Activated B cell treated with CpG ODN at 0.5 μM for 24 hours (primary cell): ENCODE results near the gene BCAS3. TPM values are rescaled to one million over a fixed set of nuclear protein-coding genes. Genes with fewer than 3 reads are reported as not detected.
"Not testable (repeated sequence)": the region's sequence is repeated elsewhere in the genome, so short reads cannot be mapped to it uniquely, and the experiment has no call there.

Source experiments
- ATAC-seq: fragments of 200-7000 bp; cut with Tn5 transposase; one replicate; pipeline ENCODE4 v1.10.0; 2021; ENCODE audit warnings: low read depth, mild to moderate bottlenecking, moderate library complexity
- CTCF ChIA-PET: fragments of 350-600 bp; sonication (Branson Sonifier 250); formaldehyde crosslinking; loops from one replicate; lab custom pipeline; 2021; ENCODE audit warnings: antibody characterized with exemption; lab: Charles Lee
- POLR2A ChIA-PET: fragments of 350-600 bp; sonication (Branson Sonifier 250); formaldehyde crosslinking; loops from one replicate; lab custom pipeline; 2021; ENCODE audit warnings: antibody characterized with exemption; lab: Charles Lee
- DNase-seq: peaks from one replicate; pipeline ENCODE4 v3.0.0; 2022
- H3K27ac Mint-ChIP-seq: one replicate; pipeline ENCODE4 v1.8.0; 2020; ENCODE audit warnings: mixed read lengths
- H3K27me3 Mint-ChIP-seq: one replicate; pipeline ENCODE4 v1.8.0; 2021; ENCODE audit warnings: mixed read lengths
- H3K36me3 Mint-ChIP-seq: one replicate; pipeline ENCODE4 v1.8.0; 2021; ENCODE audit warnings: low read depth, mixed read lengths
- H3K4me1 Mint-ChIP-seq: one replicate; pipeline ENCODE4 v1.8.0; 2021; ENCODE audit warnings: mixed read lengths
- H3K4me3 Mint-ChIP-seq: one replicate; pipeline ENCODE4 v1.8.0; 2020; ENCODE audit warnings: mild to moderate bottlenecking, mixed read lengths
- H3K9me3 Mint-ChIP-seq: one replicate; pipeline ENCODE4 v1.8.0; 2020; ENCODE audit warnings: mixed read lengths
- intact Hi-C: fragments of 100-400 bp; cut with micrococcal nuclease; formaldehyde crosslinking; loops from one replicate; pipeline ENCODE4 v1.15.1; 2024
- total RNA-seq: library from RNA; stranded (reverse); gene quantifications from 2 replicates; pipeline ENCODE4 v1.2.3, GENCODE V29; 2022
- TF ChIP-seq, protein P1 (sequence below): fragments of 200-600 bp; IDR thresholded peaks from one replicate; pipeline ENCODE4 v1.8.0; 2022; ENCODE audit warnings: antibody characterized with exemption, mild to moderate bottlenecking

Gene BCAS3
- total RNA-seq, 1 donor from 2014 or later, result 37.5 TPM

DNA sequence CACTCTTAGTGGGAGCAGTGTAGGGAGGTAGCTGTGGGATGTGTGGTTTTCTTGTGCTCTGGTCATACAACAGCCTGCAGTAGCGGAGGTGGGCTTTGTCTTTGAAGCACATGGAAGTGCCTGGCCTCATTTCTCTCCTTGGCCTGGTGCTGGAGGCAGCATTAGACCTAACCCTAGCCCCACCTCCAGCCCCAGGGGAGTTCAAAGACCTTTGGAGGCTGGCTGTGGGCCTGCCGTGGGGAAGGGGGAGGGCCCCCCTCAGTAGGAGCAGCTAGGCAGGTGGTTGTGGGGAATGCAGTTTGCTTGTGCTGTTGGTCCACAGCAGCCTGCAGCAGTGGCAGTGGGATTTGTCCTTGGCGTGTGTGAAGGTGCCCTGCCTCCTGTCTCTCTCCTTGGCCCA is 91.7 kb downstream of the BCAS3 start:
- peaks cover 15% of the 10 kb centered on the region for H3K4me1 Mint-ChIP-seq
- no peak overlapping the region for H3K4me3 Mint-ChIP-seq
- DNase-seq (no peak), ATAC-seq (no peak)
- H3K27me3 Mint-ChIP-seq, result no peaks in the 10 kb centered on the region
- ChIA-PET CTCF (no interaction called here), POLR2A (no interaction called here)
- TF ChIP-seq, protein P1, sequence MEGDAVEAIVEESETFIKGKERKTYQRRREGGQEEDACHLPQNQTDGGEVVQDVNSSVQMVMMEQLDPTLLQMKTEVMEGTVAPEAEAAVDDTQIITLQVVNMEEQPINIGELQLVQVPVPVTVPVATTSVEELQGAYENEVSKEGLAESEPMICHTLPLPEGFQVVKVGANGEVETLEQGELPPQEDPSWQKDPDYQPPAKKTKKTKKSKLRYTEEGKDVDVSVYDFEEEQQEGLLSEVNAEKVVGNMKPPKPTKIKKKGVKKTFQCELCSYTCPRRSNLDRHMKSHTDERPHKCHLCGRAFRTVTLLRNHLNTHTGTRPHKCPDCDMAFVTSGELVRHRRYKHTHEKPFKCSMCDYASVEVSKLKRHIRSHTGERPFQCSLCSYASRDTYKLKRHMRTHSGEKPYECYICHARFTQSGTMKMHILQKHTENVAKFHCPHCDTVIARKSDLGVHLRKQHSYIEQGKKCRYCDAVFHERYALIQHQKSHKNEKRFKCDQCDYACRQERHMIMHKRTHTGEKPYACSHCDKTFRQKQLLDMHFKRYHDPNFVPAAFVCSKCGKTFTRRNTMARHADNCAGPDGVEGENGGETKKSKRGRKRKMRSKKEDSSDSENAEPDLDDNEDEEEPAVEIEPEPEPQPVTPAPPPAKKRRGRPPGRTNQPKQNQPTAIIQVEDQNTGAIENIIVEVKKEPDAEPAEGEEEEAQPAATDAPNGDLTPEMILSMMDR, result no peak
- intact Hi-C loops, result no loop called here
- no peak overlapping the region for H3K27ac Mint-ChIP-seq
- H3K9me3 Mint-ChIP-seq, result peaks cover 2% of the 10 kb centered on the region
- H3K36me3 Mint-ChIP-seq, result peaks cover 10% of the 10 kb centered on the region

DNA sequence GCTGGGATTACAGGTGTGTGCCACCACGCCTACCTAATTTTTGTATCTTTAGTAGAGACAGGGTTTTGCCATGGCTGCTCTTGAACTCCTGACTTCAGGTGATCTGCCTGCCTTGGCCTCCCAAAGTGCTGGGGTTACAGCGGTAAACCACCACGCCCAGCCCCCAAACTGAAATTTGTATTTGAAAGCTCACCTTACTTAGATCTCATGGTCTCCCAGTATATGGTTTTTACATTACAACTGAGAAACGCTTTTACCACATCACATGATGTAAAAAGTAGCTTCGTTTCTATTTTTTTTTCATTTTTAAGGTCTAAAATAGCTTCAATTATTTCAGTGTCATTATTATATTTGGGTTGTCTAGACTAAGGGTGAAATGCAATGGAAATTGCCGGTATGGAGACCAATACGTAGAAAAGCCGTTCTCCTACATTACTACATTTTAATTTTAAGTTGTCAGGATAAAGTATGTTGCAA is 93.3 kb downstream of the BCAS3 start:
- intact Hi-C loops, result no loop called here
- Mint-ChIP-seq H3K9me3 (peaks cover 2% of the 10 kb centered on the region), H3K4me3 (no peak overlapping the region), H3K36me3 (peaks cover 7% of the 10 kb centered on the region), H3K27me3 (no peaks in the 10 kb centered on the region), H3K27ac (no peak overlapping the region), H3K4me1 (peaks cover 15% of the 10 kb centered on the region)
- TF ChIP-seq, protein P1, result no peak
- ChIA-PET POLR2A (interaction anchor here (0.6 kb wide), 1 partner anchor 168 kb away, joined by 3 read pairs; no protein-coding TSS in a partner anchor), CTCF (no interaction called here)
- DNase-seq (no peak), ATAC-seq (no peak)

DNA sequence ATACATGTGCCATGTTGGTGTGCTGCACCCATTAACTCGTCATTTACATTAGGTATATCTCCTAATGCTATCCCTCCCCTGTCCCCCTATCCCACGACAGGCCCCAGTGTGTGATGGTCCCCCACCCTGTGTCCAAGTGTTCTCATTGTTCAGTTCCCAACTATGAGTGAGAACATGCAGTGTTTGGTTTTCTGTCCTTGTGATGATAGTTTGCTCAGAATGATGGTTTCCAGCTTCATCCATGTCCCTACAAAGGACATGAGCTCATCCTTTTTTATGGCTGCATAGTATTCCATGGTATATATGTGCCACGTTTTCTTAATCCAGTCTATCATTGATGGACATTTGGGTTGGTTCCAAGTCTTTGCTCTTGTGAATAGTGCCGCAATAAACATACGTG is 94.0 kb downstream of the BCAS3 start:
- CTCF ChIA-PET, H3K4me1 Mint-ChIP-seq, H3K4me3 Mint-ChIP-seq, POLR2A ChIA-PET, intact Hi-C loops, H3K9me3 Mint-ChIP-seq, ATAC-seq, DNase-seq, H3K27me3 Mint-ChIP-seq, H3K27ac Mint-ChIP-seq, H3K36me3 Mint-ChIP-seq: not testable (repeated sequence)

DNA sequence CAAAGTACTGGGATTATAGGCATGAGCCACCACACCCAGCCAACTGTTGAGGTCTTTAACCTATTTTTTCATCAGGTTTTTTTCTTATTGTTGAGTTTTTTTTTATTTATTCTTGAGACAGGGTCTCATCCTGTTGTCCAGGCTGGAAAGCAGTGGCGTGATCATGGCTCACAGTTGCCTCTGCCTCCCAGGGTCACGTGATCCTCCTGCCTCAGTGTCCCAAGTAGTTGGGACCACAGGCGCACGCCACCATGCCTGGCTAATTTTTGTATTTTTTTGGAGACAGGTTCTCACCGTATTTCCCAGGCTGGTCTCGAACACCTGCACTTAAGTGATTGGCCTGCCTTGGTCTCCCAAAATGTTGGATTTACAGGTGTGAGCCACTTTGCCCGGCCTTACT is 95.9 kb downstream of the BCAS3 start:
- Mint-ChIP-seq H3K9me3 (peaks cover 2% of the 10 kb centered on the region), H3K27ac (no peak overlapping the region), H3K4me3 (no peak overlapping the region), H3K27me3 (no peaks in the 10 kb centered on the region), H3K4me1 (peaks cover 7% of the 10 kb centered on the region), H3K36me3 (no peaks in the 10 kb centered on the region)
- CTCF ChIA-PET, result no interaction called here
- TF ChIP-seq, protein P1, result no peak
- ATAC-seq (no peak), DNase-seq (no peak)
- POLR2A ChIA-PET, result no interaction called here
- intact Hi-C loops, result no loop called here

DNA sequence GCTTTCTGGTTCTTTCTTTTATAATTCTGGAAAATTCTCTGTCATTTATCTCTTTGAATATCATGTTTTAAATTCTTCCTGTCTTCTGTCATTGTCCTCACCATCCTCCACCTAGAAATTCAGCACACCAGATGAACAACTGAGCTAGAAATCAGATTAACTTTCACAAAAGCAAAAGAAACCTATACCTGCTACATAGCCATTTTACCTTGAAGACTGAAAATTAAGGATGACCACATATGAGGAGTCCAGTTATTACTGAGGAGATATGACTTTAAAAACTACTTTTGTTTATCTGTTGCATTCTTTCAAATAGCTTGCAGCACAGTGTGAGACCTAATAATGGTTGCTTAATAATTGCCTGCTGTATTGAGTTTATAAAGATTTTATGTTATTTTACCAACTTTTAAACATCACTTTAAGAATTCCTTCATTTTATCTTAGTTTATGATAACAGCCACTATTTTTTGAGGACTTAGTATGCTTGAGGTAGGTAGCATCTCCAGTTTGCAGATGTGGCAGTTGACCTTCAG is 104.3 kb downstream of the BCAS3 start:
- Mint-ChIP-seq H3K27ac (no peak overlapping the region), H3K4me3 (no peak overlapping the region), H3K4me1 (no peaks in the 10 kb centered on the region), H3K9me3 (no peaks in the 10 kb centered on the region), H3K36me3 (no peaks in the 10 kb centered on the region), H3K27me3 (no peaks in the 10 kb centered on the region)
- ATAC-seq (no peak), DNase-seq (no peak)
- intact Hi-C loops, result no loop called here
- CTCF ChIA-PET, result no interaction called here
- TF ChIP-seq, protein P1, result no peak
- POLR2A ChIA-PET, result no interaction called here

DNA sequence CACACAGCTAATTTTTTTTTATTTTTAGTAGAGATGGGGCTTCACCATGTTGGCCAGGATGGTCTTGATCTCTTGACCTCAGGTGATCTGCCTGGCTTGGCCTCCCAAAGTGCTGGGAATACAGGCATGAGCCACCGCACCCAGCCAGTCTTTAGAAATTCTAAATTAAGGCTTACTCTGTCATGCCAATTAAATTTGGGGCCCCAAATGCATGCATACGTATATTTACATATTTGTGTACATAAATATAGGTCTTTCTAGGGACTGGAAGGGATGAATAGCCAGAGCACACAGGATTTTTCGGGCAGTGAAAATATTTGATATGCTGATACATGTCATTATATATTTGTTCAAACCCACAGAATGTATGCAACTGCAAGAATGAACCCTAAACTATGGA is 105.1 kb downstream of the BCAS3 start:
- DNase-seq (no peak), ATAC-seq (no peak)
- no peaks in the 10 kb centered on the region for H3K27me3 Mint-ChIP-seq
- POLR2A ChIA-PET, result interaction anchor here (0.7 kb wide), 1 partner anchor 734 kb away, joined by 4 read pairs; no protein-coding TSS in a partner anchor
- CTCF ChIA-PET, result no interaction called here
- H3K9me3 Mint-ChIP-seq, result no peaks in the 10 kb centered on the region
- H3K4me3 Mint-ChIP-seq, result no peak overlapping the region
- no peaks in the 10 kb centered on the region for H3K4me1 Mint-ChIP-seq
- H3K36me3 Mint-ChIP-seq, result no peaks in the 10 kb centered on the region
- intact Hi-C loops, result no loop called here
- no peak overlapping the region for H3K27ac Mint-ChIP-seq
- TF ChIP-seq, protein P1, result no peak
